Activated T-cell treated with anti-CD3 and anti-CD28 coated beads, Interleukin-2, amount 50 U/mL, for 24 hours (primary cell): ENCODE measurements around the gene ANKS1B.

Source experiments
- DNase-seq: peaks from one replicate; pipeline ENCODE4 v3.0.0-alpha.2; 2020
- H3K27ac Mint-ChIP-seq: 2 replicates; pipeline ENCODE4 v1.8.0; 2020; ENCODE audit warnings: mild to moderate bottlenecking, mixed read lengths
- H3K27me3 Mint-ChIP-seq: 2 replicates; pipeline ENCODE4 v1.8.0; 2020; ENCODE audit warnings: mixed read lengths
- H3K36me3 Mint-ChIP-seq: 2 replicates; pipeline ENCODE4 v1.8.0; 2020; ENCODE audit warnings: low read depth, mixed read lengths
- H3K4me1 Mint-ChIP-seq: 2 replicates; pipeline ENCODE4 v1.8.0; 2020; ENCODE audit warnings: low read depth, mixed read lengths
- H3K4me3 Mint-ChIP-seq: 2 replicates; pipeline ENCODE4 v1.8.0; 2020; ENCODE audit warnings: mild to moderate bottlenecking, moderate library complexity, mixed read lengths
- H3K9me3 Mint-ChIP-seq: 2 replicates; pipeline ENCODE4 v1.8.0; 2020; ENCODE audit warnings: mixed read lengths

Gene ANKS1B

DNA sequence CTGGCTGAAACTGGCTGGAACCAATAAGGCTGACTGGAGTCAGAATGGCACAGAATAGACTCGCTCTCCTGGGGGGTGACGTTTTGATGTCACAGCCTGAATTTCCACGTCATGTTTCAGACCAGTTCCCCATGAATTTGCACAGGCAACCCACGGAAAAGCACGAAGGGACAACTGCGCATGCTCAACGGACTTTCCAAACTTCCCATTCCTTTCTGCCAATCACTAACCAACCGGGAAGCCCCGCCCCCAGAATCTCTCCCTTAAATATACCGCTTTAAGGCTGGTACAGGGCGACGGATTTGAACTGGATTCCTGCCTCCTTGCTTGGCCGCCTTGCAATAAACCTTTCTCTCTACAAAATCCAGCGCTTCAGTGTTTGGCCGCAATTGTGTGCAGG is 904.9 kb downstream of the ANKS1B start:
- DNase-seq = no peak
- Mint-ChIP-seq H3K27me3 (no peaks in the 10 kb centered on the region), H3K9me3 (no peaks in the 10 kb centered on the region), H3K36me3 (no peaks in the 10 kb centered on the region), H3K27ac (no peak overlapping the region), H3K4me1 (no peaks in the 10 kb centered on the region), H3K4me3 (no peak overlapping the region)

DNA sequence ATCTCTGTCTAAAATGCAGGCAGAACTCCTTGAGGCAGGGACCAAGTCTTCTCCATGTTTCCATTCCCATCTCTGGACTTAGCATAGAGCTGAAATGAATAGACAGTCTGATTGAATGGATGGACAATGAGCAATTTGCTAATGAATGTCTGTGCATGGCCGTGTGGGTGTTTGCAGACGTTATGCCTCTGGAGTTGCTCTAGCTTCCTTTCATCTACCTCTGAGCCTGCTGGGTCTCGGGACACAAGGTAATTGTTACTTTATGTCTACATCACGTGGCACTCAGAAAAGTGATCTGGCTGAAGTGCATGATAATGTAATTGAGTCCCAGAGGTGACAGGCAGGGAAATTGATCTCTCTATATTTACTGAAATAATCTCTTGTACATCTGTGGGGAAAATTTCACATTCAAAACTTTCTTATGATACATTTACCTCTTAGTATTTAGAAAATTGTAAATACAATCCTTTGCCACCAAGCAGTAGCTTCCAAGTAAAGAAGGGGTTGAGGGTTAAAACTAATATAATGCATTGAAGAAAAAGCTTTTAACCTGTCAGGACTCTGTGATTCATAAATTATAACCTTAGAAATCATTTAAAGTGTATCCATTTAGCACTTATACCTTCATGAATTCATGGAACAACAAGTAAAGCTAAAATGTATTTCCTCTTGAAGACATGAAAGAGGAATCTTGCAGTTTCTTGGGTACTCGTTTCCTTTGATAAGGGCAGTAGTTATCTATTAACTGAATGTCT is 915.6 kb downstream of the ANKS1B start:
- Mint-ChIP-seq H3K4me3 (no peak overlapping the region), H3K27ac (no peak overlapping the region), H3K9me3 (no peaks in the 10 kb centered on the region), H3K4me1 (no peaks in the 10 kb centered on the region), H3K36me3 (no peaks in the 10 kb centered on the region), H3K27me3 (no peaks in the 10 kb centered on the region)
- no peak for DNase-seq

- H3K27me3 Mint-ChIP-seq = peaks cover 3% of the 10 kb centered on the region
- H3K9me3 Mint-ChIP-seq = no peaks in the 10 kb centered on the region
- no peak for DNase-seq
- H3K36me3 Mint-ChIP-seq = no peaks in the 10 kb centered on the region
- no peak overlapping the region for H3K27ac Mint-ChIP-seq
- H3K4me1 Mint-ChIP-seq = no peaks in the 10 kb centered on the region
- no peak overlapping the region for H3K4me3 Mint-ChIP-seq
These were observed 917.5 kb downstream of the ANKS1B start for GRCh38 chr12:99067171-99067785.

GRCh38 chr12:99066726-99067125 is 918.0 kb downstream of the ANKS1B start:
- Mint-ChIP-seq H3K9me3 (no peaks in the 10 kb centered on the region), H3K27me3 (peaks cover 3% of the 10 kb centered on the region), H3K4me3 (no peak overlapping the region), H3K27ac (no peak overlapping the region), H3K36me3 (no peaks in the 10 kb centered on the region), H3K4me1 (no peaks in the 10 kb centered on the region)
- no peak for DNase-seq

DNA sequence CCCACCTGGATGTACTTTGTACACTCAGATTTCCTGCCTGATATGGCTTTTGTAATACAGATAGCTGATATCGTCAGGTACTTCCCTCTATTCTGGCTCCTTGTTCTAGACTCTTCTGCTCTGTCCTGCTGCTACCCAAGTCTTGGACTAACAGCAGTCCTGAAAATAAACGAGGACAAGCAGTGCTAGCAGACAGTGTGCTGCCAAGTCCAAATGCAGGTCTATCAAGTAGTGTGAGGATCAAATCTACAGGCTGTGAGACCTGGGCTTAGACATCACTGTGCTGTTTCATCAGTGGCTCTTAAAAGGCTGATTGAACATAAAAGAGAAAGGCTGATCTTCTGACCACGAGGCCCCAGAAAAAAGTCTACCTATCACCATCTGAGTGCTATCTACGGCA is 921.6 kb downstream of the ANKS1B start:
- Mint-ChIP-seq H3K36me3 (no peaks in the 10 kb centered on the region), H3K4me3 (no peak overlapping the region), H3K9me3 (no peaks in the 10 kb centered on the region), H3K27ac (no peak overlapping the region), H3K27me3 (peaks cover 3% of the 10 kb centered on the region), H3K4me1 (no peaks in the 10 kb centered on the region)
- DNase-seq = no peak

DNA sequence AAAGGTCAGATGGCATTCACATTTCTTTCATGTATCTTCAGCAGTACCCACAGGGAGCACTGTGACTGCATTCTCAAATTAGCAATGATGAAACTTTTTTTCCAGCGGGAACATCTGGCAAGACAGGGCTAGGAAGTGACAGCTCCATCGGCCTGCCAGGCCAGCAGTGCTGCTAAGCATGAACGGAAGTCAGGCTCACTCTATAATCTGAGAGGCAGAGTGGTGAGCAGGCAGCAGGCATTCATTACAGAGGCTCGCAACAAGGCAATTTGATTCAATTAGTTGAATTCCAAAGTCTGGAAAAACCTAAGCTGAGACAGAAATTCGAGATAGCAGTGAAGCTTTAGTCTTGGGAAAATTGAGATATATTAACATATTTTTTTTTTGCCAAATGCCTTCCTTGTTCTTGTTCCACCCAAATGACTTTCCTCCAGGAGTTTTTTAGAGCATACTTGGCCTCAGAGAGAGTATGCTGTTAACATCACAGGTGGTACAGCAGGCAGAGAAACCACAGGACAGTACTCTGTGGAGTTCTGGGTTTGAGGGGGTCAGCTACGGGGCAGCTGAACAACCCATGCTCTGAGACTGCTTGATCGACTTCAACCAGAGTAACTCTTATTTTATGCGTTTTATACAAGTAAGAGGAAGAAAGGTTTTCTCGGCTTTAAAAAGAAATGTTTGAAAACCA is 924.8 kb downstream of the ANKS1B start:
- Mint-ChIP-seq H3K36me3 (no peaks in the 10 kb centered on the region), H3K27me3 (peaks cover 3% of the 10 kb centered on the region), H3K9me3 (no peaks in the 10 kb centered on the region), H3K4me1 (no peaks in the 10 kb centered on the region), H3K27ac (no peak overlapping the region), H3K4me3 (no peak overlapping the region)
- DNase-seq = no peak

DNA sequence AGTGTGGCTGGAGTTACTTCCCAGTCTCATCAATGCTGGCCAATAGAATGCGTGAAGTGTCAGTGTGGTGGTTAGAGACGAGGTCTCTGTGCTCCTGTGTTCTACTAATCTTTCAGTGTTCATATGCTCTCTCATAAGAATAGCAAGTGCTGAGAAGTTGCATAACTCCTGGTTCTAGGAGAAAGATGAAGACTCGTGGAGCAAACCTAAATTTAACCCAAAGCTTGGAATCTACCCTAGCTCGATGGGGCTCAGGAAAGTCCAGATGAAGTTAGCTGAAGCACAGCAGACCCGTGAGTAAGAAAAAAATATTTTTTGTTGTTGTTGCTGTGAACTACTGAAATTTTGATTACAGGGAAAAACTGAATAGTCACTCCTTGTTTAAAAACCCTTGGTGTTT is 927.1 kb downstream of the ANKS1B start:
- no peak overlapping the region for H3K27ac Mint-ChIP-seq
- no peak overlapping the region for H3K4me3 Mint-ChIP-seq
- H3K36me3 Mint-ChIP-seq = no peaks in the 10 kb centered on the region
- H3K9me3 Mint-ChIP-seq = no peaks in the 10 kb centered on the region
- DNase-seq = no peak
- no peaks in the 10 kb centered on the region for H3K4me1 Mint-ChIP-seq
- peaks cover under 1% of the 10 kb centered on the region for H3K27me3 Mint-ChIP-seq

DNA sequence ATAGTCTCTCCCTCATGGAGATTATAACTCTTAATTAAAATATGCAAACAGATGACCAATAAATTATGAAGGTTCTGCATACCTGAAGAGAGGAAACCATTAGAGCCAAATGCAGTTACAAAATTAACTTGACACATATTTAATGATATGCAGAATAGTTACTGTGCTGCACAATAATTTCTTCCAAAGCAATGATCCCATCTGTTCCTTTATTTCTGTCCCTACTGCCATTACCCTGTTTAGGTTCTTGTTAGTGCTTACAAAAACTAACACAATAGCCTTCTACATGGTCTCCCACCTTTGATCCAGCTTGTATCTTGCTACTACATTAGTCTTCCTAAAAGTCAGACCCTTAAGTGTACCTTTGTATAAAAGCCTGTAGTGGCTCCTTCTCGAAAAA is 928.5 kb downstream of the ANKS1B start:
- Mint-ChIP-seq H3K27me3 (no peaks in the 10 kb centered on the region), H3K36me3 (no peaks in the 10 kb centered on the region), H3K9me3 (no peaks in the 10 kb centered on the region), H3K4me3 (no peak overlapping the region), H3K27ac (no peak overlapping the region), H3K4me1 (no peaks in the 10 kb centered on the region)
- no peak for DNase-seq

DNA sequence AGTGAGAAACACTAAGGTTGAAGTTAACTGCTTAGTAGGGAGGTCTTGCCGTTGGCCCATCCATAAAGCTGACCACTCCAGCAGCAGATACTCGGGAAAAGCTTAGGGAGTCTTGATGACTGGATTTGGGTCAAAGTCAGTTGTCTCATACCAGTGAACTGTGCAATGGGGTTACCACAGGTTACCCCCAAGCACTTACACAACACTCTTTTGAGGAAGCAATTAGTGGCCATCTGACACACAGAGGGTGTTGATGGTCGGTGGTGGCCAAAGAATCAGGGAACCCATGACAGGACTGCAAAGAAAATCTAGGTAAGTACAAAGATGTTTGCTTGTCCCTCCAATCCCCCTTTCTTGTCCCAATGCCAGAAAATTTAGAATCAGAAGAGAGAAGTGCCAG is 929.4 kb downstream of the ANKS1B start:
- Mint-ChIP-seq H3K27me3 (no peaks in the 10 kb centered on the region), H3K4me1 (no peaks in the 10 kb centered on the region), H3K4me3 (no peak overlapping the region), H3K27ac (no peak overlapping the region), H3K36me3 (no peaks in the 10 kb centered on the region), H3K9me3 (no peaks in the 10 kb centered on the region)
- no peak for DNase-seq

GRCh38 chr12:99054601-99055128 is 930.1 kb downstream of the ANKS1B start:
- Mint-ChIP-seq H3K4me1 (no peaks in the 10 kb centered on the region), H3K9me3 (no peaks in the 10 kb centered on the region), H3K27me3 (no peaks in the 10 kb centered on the region), H3K27ac (no peak overlapping the region), H3K36me3 (no peaks in the 10 kb centered on the region), H3K4me3 (no peak overlapping the region)
- no peak for DNase-seq

DNA sequence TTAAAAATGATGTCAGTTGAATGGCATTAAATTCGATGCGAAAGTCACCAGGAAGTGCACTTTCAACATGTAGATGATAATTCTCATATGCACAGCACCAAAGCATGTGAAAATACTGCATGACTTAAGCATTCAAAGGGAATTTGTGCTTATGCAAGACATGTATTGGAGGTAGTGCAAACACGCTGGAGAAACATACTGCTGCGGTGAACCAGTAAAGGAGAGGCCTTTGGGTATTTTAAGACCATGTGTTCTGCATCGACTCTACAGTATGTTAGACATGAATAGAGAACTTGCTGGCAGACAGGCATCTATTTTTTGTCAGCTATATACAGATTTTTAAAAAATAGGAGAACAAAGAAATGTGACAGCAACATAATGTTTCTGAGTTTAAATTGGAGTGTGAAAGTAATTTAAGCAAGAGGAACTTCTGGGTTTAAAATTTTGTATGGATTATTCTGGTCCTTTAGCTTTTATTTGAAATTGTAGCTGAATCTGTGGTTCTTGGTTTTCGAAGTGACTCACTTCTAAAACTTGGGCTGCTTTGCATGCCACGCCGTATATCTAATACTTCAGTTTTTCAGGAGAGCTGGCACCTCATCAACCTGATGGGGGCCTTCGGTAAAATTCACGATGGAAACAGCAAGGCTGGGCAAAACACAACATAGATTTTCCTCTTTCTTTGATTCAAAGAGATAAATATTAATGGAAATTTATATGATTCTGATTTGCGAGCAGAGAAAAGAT is 930.9 kb downstream of the ANKS1B start:
- Mint-ChIP-seq H3K27ac (no peak overlapping the region), H3K36me3 (no peaks in the 10 kb centered on the region), H3K9me3 (no peaks in the 10 kb centered on the region), H3K27me3 (no peaks in the 10 kb centered on the region), H3K4me1 (no peaks in the 10 kb centered on the region), H3K4me3 (no peak overlapping the region)
- DNase-seq = no peak

- no peak for DNase-seq
- no peak overlapping the region for H3K4me3 Mint-ChIP-seq
- H3K36me3 Mint-ChIP-seq = no peaks in the 10 kb centered on the region
- H3K4me1 Mint-ChIP-seq = no peaks in the 10 kb centered on the region
- H3K27me3 Mint-ChIP-seq = no peaks in the 10 kb centered on the region
- H3K27ac Mint-ChIP-seq = no peak overlapping the region
- peaks cover 7% of the 10 kb centered on the region for H3K9me3 Mint-ChIP-seq
These were observed 935.0 kb downstream of the ANKS1B start for GRCh38 chr12:99049774-99050173.

DNA sequence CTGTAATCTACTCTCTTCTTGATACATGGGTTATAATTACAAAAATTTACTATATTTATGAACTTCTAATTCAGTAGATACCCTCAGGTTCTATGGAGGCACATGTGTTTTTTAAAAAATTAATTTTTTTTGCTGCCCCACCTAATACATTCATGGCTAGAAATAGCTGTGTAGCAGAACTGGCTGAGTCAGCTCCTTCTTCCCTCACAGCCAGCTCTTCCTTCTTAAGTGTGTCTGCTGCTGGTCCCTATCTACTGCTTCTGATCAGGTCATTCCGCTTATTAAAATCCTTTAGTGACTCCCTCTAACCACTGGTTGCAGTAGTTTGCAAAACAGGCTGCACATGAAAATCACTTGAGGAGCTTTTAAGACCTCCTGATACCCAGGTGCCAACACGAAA is 939.6 kb downstream of the ANKS1B start:
- H3K9me3 Mint-ChIP-seq = peaks cover 7% of the 10 kb centered on the region
- no peak overlapping the region for H3K4me3 Mint-ChIP-seq
- peaks cover 3% of the 10 kb centered on the region for H3K27me3 Mint-ChIP-seq
- DNase-seq = no peak
- no peak overlapping the region for H3K27ac Mint-ChIP-seq
- no peaks in the 10 kb centered on the region for H3K4me1 Mint-ChIP-seq
- H3K36me3 Mint-ChIP-seq = no peaks in the 10 kb centered on the region

DNA sequence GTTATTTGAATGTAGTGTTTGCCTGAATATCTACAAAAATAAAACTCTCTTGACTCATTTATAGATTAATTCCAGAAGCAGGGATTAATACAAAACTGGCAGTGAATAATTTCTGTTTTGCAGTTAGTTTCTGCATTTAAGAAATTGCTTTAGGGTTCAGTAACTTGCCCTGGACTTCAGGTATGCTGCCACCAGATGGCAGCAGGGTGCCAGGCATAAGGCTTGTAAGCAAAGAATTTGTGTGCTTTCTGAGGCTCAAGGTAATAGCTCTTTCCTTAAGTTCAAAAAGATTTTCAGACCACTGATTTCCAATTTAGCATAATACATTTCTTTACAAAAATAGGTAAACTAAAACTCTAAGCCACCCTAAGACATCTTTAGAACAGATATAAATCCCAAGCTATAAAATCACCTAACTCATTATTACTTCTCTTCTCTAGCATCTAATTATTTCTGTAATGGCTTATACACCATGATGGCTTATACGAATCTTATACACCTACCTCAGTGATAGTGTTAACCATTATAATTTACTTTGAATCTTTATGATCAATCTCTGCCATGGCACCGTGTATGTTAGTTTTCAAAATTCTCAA is 941.3 kb downstream of the ANKS1B start:
- Mint-ChIP-seq H3K27me3 (peaks cover 3% of the 10 kb centered on the region), H3K9me3 (peaks cover 7% of the 10 kb centered on the region), H3K36me3 (no peaks in the 10 kb centered on the region), H3K4me3 (no peak overlapping the region), H3K27ac (no peak overlapping the region), H3K4me1 (no peaks in the 10 kb centered on the region)
- peak; percentile 57 for DNase-seq
